DND-41 (cell line): ENCODE measurements around the gene ADRA1B.
A peak's percentile ranks its signal among the peaks of the same experiment; 100 is the strongest.

Source experiments
- ATAC-seq: fragments of 200-7000 bp; cut with Tn5 transposase; 3 replicates; pipeline ENCODE4 v1.9.1; 2021; ENCODE audit warnings: low read depth; ENCODE audit not compliant: insufficient read depth
- DNase-seq: peaks from one replicate; pipeline ENCODE4 v3.0.0-alpha.2; 2020
- H2AFZ ChIP-seq: 2 replicates; pipeline ENCODE4 v1.6.0; 2012; ENCODE audit warnings: low read depth, low read length
- H3K27ac ChIP-seq: 2 replicates; pipeline ENCODE4 v1.5.1; 2012; ENCODE audit warnings: low read length, inconsistent platforms
- H3K27me3 ChIP-seq: fragments of 200-600 bp; sonication (generic); 2 replicates; pipeline ENCODE4 v1.6.0; 2012; ENCODE audit warnings: low read length, mild to moderate bottlenecking, inconsistent platforms; ENCODE audit not compliant: insufficient read depth, poor library complexity
- H3K36me3 ChIP-seq: 2 replicates; pipeline ENCODE4 v1.5.1; 2012; ENCODE audit warnings: low read length, inconsistent platforms; ENCODE audit not compliant: insufficient read depth
- H3K4me1 ChIP-seq: 2 replicates; pipeline ENCODE4 v1.5.1; 2012; ENCODE audit warnings: mild to moderate bottlenecking, low read length; ENCODE audit not compliant: insufficient read depth
- H3K4me2 ChIP-seq: 2 replicates; pipeline ENCODE4 v1.6.0; 2012; ENCODE audit warnings: mild to moderate bottlenecking, moderate library complexity, low read length, inconsistent platforms; ENCODE audit not compliant: insufficient read depth
- H3K4me3 ChIP-seq, 2 experiments: fragments of 200-600 bp in 1 of 2; shearing (Covaris generic) in 1 of 2; 2 replicates each; pipeline ENCODE4 v1.5.1; 2012 to 2016; ENCODE audit warnings: inconsistent platforms in 2 of 2, low read length in 2 of 2, mild to moderate bottlenecking in 2 of 2, low read depth in 1 of 2, moderate library complexity in 1 of 2
- H3K79me2 ChIP-seq: 2 replicates; pipeline ENCODE4 v1.6.0; 2012; ENCODE audit warnings: low read length, inconsistent platforms; ENCODE audit not compliant: insufficient read depth
- H3K9ac ChIP-seq: 2 replicates; pipeline ENCODE4 v1.6.0; 2012; ENCODE audit warnings: low read depth, mild to moderate bottlenecking, inconsistent platforms, low read length, moderate library complexity
- H3K9me3 ChIP-seq: 2 replicates; pipeline ENCODE4 v1.5.1; 2012; ENCODE audit warnings: low read length, moderate library complexity, mild to moderate bottlenecking, inconsistent platforms; ENCODE audit not compliant: insufficient read depth, severe bottlenecking
- H4K20me1 ChIP-seq: 2 replicates; pipeline ENCODE4 v1.6.0; 2012; ENCODE audit warnings: low read length; ENCODE audit not compliant: insufficient read depth
- CTCF ChIP-seq: IDR thresholded peaks from 2 replicates; pipeline ENCODE4 v1.5.1; 2012; ENCODE audit warnings: borderline replicate concordance, low read length, moderate library complexity, mild to moderate bottlenecking; ENCODE audit not compliant: poor library complexity, severe bottlenecking; ENCODE audit errors: extremely low read depth
- EZH2 ChIP-seq: IDR thresholded peaks from 3 replicates; pipeline ENCODE4 v1.6.1; 2012; ENCODE audit warnings: borderline replicate concordance, low read depth, mild to moderate bottlenecking, moderate library complexity, low read length, inconsistent platforms; ENCODE audit not compliant: severe bottlenecking

Gene ADRA1B

DNA sequence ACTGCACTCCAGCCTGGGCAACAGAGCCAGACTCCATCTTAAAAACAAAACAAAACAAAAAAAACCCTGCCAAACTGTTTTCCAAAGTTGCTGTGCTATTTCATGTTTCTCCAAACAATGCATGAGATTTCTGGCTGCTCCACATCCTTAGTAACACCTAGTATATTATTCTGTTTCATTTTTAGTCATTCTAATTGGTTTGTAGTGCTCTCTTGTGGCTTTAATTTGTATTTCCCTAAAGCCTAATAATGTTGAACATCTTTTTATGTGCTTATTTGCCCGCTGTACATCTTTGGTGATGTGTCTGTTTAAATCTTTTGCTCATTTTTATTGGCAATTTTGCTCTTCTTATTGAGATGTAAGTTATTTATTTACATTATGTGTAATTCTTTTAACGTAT is 74.2 kb downstream of the ADRA1B start:
- TF ChIP-seq CTCF (peak; percentile 60), EZH2 (no peak)
- Histone ChIP-seq H3K79me2 (no peaks in the 10 kb centered on the region), H3K4me2 (no peak overlapping the region), H3K27ac (no peak overlapping the region), H3K4me3 (no peak overlapping the region), H4K20me1 (no peaks in the 10 kb centered on the region), H3K27me3 (no peaks in the 10 kb centered on the region), H3K4me1 (no peaks in the 10 kb centered on the region), H2AFZ (no peak overlapping the region), H3K9me3 (peaks cover 5% of the 10 kb centered on the region), H3K36me3 (no peaks in the 10 kb centered on the region), H3K9ac (no peak overlapping the region)
- ATAC-seq, result peak; percentile 50; the same call in 1 of the 3 replicates
- DNase-seq, result no peak

GRCh38 chr5:159992566-159992965 is 76.3 kb downstream of the ADRA1B start:
- no peak overlapping the region for H3K27ac ChIP-seq
- no peak overlapping the region for H3K9ac ChIP-seq
- H3K27me3 ChIP-seq, result no peaks in the 10 kb centered on the region
- DNase-seq (no peak), ATAC-seq (no peak)
- no peak overlapping the region for H2AFZ ChIP-seq
- no peaks in the 10 kb centered on the region for H4K20me1 ChIP-seq
- no peaks in the 10 kb centered on the region for H3K36me3 ChIP-seq
- no peaks in the 10 kb centered on the region for H3K4me1 ChIP-seq
- peaks cover 5% of the 10 kb centered on the region for H3K9me3 ChIP-seq
- no peaks in the 10 kb centered on the region for H3K79me2 ChIP-seq
- TF ChIP-seq CTCF (no peak), EZH2 (no peak)
- no peak overlapping the region for H3K4me3 ChIP-seq
- no peak overlapping the region for H3K4me2 ChIP-seq

DNA sequence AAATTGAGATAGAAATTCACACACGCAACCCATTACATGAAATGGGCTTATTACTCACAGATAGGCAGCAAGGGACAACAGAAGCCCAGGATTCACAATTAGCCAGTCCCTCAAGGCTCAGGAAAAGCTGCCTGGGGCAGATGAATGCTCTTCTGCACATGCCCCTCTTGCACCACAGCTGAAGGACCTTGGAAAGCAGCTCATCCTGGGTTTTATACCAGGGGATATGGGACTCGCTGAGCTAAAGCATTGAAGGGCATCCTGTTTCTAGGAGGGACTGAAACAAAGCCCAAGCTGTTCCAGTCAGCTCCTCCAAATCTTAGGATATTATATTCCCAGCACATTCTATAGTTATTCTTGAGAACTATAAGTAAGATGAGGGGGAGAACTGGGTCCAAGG is 76.9 kb downstream of the ADRA1B start:
- ATAC-seq, result no peak
- DNase-seq, result no peak
- Histone ChIP-seq H2AFZ (no peak overlapping the region), H3K4me3 (no peak overlapping the region), H3K79me2 (no peaks in the 10 kb centered on the region), H3K9me3 (peaks cover 5% of the 10 kb centered on the region), H3K27me3 (no peaks in the 10 kb centered on the region), H3K36me3 (no peaks in the 10 kb centered on the region), H3K4me2 (no peak overlapping the region), H4K20me1 (no peaks in the 10 kb centered on the region), H3K9ac (no peak overlapping the region), H3K4me1 (no peaks in the 10 kb centered on the region), H3K27ac (no peak overlapping the region)
- no peak for TF ChIP-seq EZH2
- no peak for TF ChIP-seq CTCF

- H3K27me3 ChIP-seq, result no peaks in the 10 kb centered on the region
- H2AFZ ChIP-seq, result no peak overlapping the region
Observed at GRCh38 chr5:159995907-159996306, 79.6 kb downstream of the ADRA1B start.

More at GRCh38 chr5:159995907-159996306, 79.6 kb downstream of the ADRA1B start:
- DNase-seq, result no peak
- TF ChIP-seq EZH2 (no peak), CTCF (no peak)
- Histone ChIP-seq H3K36me3 (no peaks in the 10 kb centered on the region), H3K79me2 (no peaks in the 10 kb centered on the region), H3K27ac (no peak overlapping the region), H3K4me2 (no peak overlapping the region), H3K4me1 (no peaks in the 10 kb centered on the region), H3K9ac (no peak overlapping the region), H4K20me1 (no peaks in the 10 kb centered on the region), H3K4me3 (no peak overlapping the region), H3K9me3 (peaks cover 5% of the 10 kb centered on the region)
- ATAC-seq, result no peak
